GM23338 (cell line): ENCODE data around the gene STRN4. TPM values are rescaled to one million over a fixed set of nuclear protein-coding genes. Genes with fewer than 3 reads are reported as not detected.

Experiments used
- CREB1 ChIP-seq: fragments of 250-450 bp; sonication (Bioruptor Pico); IDR thresholded peaks from 2 replicates; pipeline ENCODE4 v1.5.0; 2020; ENCODE audit warnings: low read depth, mild to moderate bottlenecking, moderate library complexity
- microRNA counts: library from miRNA; unstranded; fragments of <30 nt; microRNA quantifications from one replicate; lab custom pipeline; 2017
- microRNA-seq: library from miRNA; unstranded; fragments of <30 nt; microRNA quantifications from one replicate; pipeline ENCODE4, GENCODE V29; 2017
- polyA plus RNA-seq: library from polyadenylated mRNA; unstranded; fragments of >200 nt; fragmentation: Nextera tagmentation; extraction: Ambion mirVana; gene quantifications from 2 replicates; pipeline ENCODE4 v1.2.1, GENCODE V29; 2016
- small RNA-seq: library from RNA; depleted of rRNA; stranded (forward); fragments of <200 nt; gene quantifications from one replicate; pipeline ENCODE3, GENCODE V24; 2014; ENCODE audit warnings: low replicate concordance
- total RNA-seq: library from RNA; depleted of rRNA; stranded (reverse); fragments of >200 nt; shearing (Covaris generic); gene quantifications from 2 replicates; pipeline ENCODE4 v1.2.3, GENCODE V29; 2014; rRNA removed

STRN4 gene
- total and polyA plus RNA-seq, 2 experiments from 2014 or later: 62.1 to 140 TPM

GRCh38 chr19:46670813-46671212 is 75.4 kb downstream of the STRN4 start (continued):
- TF ChIP-seq CREB1: no peak

MicroRNA genes within 50 kb of the gene (microRNA counts, 767-probe panel; counts per million panel counts)
- not detected for microRNA hsa-miR-320e (lab: Ali Mortazavi, UCI)

Small RNA genes within 50 kb of the gene (microRNA-seq; reads per million reads assigned to microRNA genes)
- gene MIR320E: 0.66 reads per million

Small RNA genes within 50 kb of the gene (small RNA-seq; reads per million reads assigned to genes)
- gene MIR320E (not detected), gene RF00019 (not detected), gene RN7SL364P (0.52 reads per million, percentile 36 among the genes with 10 or more reads in this experiment)

Other genes starting within 250 kb of the STRN4 start
- 193 and 215 TPM in 2 replicates for gene CALM3, start 145.1 kb downstream of the STRN4 start, total RNA-seq
- 143 and 148 TPM in 2 replicates for gene CALM3, start 145.1 kb downstream of the STRN4 start, polyA plus RNA-seq
- gene PTGIR, start 121.4 kb downstream of the STRN4 start, total RNA-seq: not detected in 2 replicates
- gene PTGIR, start 121.4 kb downstream of the STRN4 start, polyA plus RNA-seq: not detected in 2 replicates
- gene GNG8, start 110.2 kb downstream of the STRN4 start, total RNA-seq: not detected in 2 replicates
- 5.7 and 5.9 TPM in 2 replicates for gene GNG8, start 110.2 kb downstream of the STRN4 start, polyA plus RNA-seq
- 1.2 and 2.6 TPM in 2 replicates for gene DACT3, start 85.3 kb downstream of the STRN4 start, total RNA-seq
- gene DACT3, start 85.3 kb downstream of the STRN4 start, polyA plus RNA-seq: 0.75 and 0.78 TPM in 2 replicates
- gene PRKD2, start 29.3 kb downstream of the STRN4 start, total RNA-seq: 66.6 and 68.0 TPM in 2 replicates
- gene PRKD2, start 29.3 kb downstream of the STRN4 start, polyA plus RNA-seq: 53.8 and 53.9 TPM in 2 replicates
- 25.5 and 31.9 TPM in 2 replicates for gene FKRP, start 393 bp downstream of the STRN4 start, total RNA-seq
- gene FKRP, start 393 bp downstream of the STRN4 start, polyA plus RNA-seq: 8.9 and 11.5 TPM in 2 replicates
- gene SLC1A5, start 42.1 kb upstream of the STRN4 start, total RNA-seq: 249 and 272 TPM in 2 replicates
- 103 and 109 TPM in 2 replicates for gene SLC1A5, start 42.1 kb upstream of the STRN4 start, polyA plus RNA-seq
- gene AP2S1, start 104.4 kb upstream of the STRN4 start, total RNA-seq: 115 and 140 TPM in 2 replicates
- 278 and 299 TPM in 2 replicates for gene AP2S1, start 104.4 kb upstream of the STRN4 start, polyA plus RNA-seq
- 49.4 and 57.7 TPM in 2 replicates for gene ARHGAP35, start 114.5 kb upstream of the STRN4 start, total RNA-seq
- gene ARHGAP35, start 114.5 kb upstream of the STRN4 start, polyA plus RNA-seq: 13.6 and 14.4 TPM in 2 replicates